ENCODE data around the gene ANO4.
"Not testable (repeated sequence)": the region's sequence is repeated elsewhere in the genome, so short reads cannot be mapped to it uniquely, and the experiment has no call there.

ANO4 gene

DNA sequence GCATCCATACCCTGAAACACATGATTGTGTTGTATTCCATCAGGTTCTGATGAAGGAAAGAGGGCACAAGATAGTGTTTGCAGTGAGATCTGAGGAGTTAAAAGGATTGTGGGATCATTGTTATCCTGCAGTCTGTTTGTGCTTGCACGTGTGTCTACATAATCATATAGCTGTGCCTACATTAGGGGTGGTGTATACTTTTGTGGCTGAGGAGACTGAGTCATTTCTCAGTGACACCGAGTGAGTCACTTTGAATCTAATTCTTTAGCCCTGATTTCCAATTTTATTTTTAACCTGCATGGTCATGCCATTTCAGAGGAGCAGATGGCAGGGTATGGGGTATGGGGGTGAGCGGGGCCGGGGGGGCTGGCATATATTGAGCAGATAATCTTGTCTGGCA, 133.2 kb downstream of the ANO4 start:
- H3K4me3 ChIP-seq (ENCODE audit: low read depth, low read length) = no peak overlapping the region
- no peaks in the 10 kb centered on the region for H3K27me3 ChIP-seq
- TF ChIP-seq CTCF (IDR thresholded peaks at IDR 0.05; ENCODE audit: low read depth, low read length) = no peak
- no peaks in the 10 kb centered on the region for H3K4me1 ChIP-seq
- H3K36me3 ChIP-seq = no peaks in the 10 kb centered on the region
- no peak for DNase-seq
- no peaks in the 10 kb centered on the region for H3K9me3 ChIP-seq

GRCh38 chr12:100932571-100932970, 138.0 kb downstream of the ANO4 start:
- no peaks in the 10 kb centered on the region for H3K9me3 ChIP-seq
- no peak for DNase-seq
- TF ChIP-seq CTCF (IDR thresholded peaks at IDR 0.05; ENCODE audit: low read depth, low read length) = no peak
- no peaks in the 10 kb centered on the region for H3K27me3 ChIP-seq
- no peak overlapping the region for H3K4me3 ChIP-seq (ENCODE audit: low read depth, low read length)
- no peaks in the 10 kb centered on the region for H3K36me3 ChIP-seq
- H3K4me1 ChIP-seq = no peaks in the 10 kb centered on the region

GRCh38 chr12:100933531-100933930, 139.0 kb downstream of the ANO4 start:
- not testable (repeated sequence) for H3K4me3 ChIP-seq (ENCODE audit: low read depth, low read length); DNase-seq; H3K27me3 ChIP-seq; H3K36me3 ChIP-seq; H3K4me1 ChIP-seq; H3K9me3 ChIP-seq

GRCh38 chr12:100935929-100936328, 141.4 kb downstream of the ANO4 start:
- no peaks in the 10 kb centered on the region for H3K9me3 ChIP-seq
- H3K4me1 ChIP-seq = no peaks in the 10 kb centered on the region
- no peaks in the 10 kb centered on the region for H3K27me3 ChIP-seq
- no peaks in the 10 kb centered on the region for H3K36me3 ChIP-seq
- no peak overlapping the region for H3K4me3 ChIP-seq (ENCODE audit: low read depth, low read length)
- no peak for TF ChIP-seq CTCF (IDR thresholded peaks at IDR 0.05; ENCODE audit: low read depth, low read length)
- DNase-seq = no peak

- H3K27me3 ChIP-seq = no peaks in the 10 kb centered on the region
Measured at GRCh38 chr12:100936661-100937060, 142.1 kb downstream of the ANO4 start.

DNA sequence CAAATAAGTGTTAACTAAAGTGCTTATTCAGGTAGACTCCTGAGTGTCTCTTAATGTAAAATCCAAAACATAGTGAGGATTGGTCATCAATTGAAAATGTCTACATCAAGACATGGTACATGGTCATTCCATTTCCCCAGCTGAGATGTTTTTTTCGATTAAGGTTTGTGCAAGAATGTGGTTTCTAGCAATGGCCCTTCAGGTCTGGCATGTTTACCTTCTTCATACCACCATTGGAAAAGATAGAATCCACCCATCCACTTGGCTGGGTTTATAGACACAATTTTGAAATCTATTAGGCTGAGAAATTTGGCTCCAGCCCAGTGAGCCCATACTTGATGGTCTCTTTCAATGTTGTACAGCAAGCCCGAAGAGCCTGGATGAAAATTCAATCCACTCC, 145.9 kb downstream of the ANO4 start:
- H3K36me3 ChIP-seq = no peaks in the 10 kb centered on the region
- H3K4me3 ChIP-seq (ENCODE audit: low read depth, low read length) = no peak overlapping the region
- no peak for TF ChIP-seq CTCF (IDR thresholded peaks at IDR 0.05; ENCODE audit: low read depth, low read length)
- no peaks in the 10 kb centered on the region for H3K9me3 ChIP-seq
- no peaks in the 10 kb centered on the region for H3K27me3 ChIP-seq
- DNase-seq = no peak
- no peaks in the 10 kb centered on the region for H3K4me1 ChIP-seq

More at GRCh38 chr12:100936661-100937060, 142.1 kb downstream of the ANO4 start:
- no peak for TF ChIP-seq CTCF (IDR thresholded peaks at IDR 0.05; ENCODE audit: low read depth, low read length)
- DNase-seq = no peak
- Histone ChIP-seq H3K36me3 (no peaks in the 10 kb centered on the region), H3K4me1 (no peaks in the 10 kb centered on the region), H3K9me3 (no peaks in the 10 kb centered on the region), H3K4me3 (ENCODE audit: low read depth, low read length) (no peak overlapping the region)

Data from BE2C (cell line).